ENCODE results near the gene PHLDB1.

Gene PHLDB1

GRCh38 chr11:118620529-118621070, 13.2 kb downstream of the PHLDB1 start:
- no peak for TF ChIP-seq CTCF (IDR thresholded peaks at IDR 0.05; ENCODE audit: low read depth, low read length)
- peak overlapping the region; percentile 84 for H3K4me3 ChIP-seq (ENCODE audit: low read depth, low read length)

- TF ChIP-seq CTCF (IDR thresholded peaks at IDR 0.05; ENCODE audit: low read depth, low read length) = no peak
- H3K4me3 ChIP-seq (ENCODE audit: low read depth, low read length) = peak overlapping the region; percentile 84
Measured at GRCh38 chr11:118621071-118621783, 13.8 kb downstream of the PHLDB1 start.

GRCh38 chr11:118621784-118622375, 14.5 kb downstream of the PHLDB1 start:
- H3K4me3 ChIP-seq (ENCODE audit: low read depth, low read length) = peak overlapping the region; percentile 84
- TF ChIP-seq CTCF (IDR thresholded peaks at IDR 0.05; ENCODE audit: low read depth, low read length) = no peak

GRCh38 chr11:118622376-118623268, 15.2 kb downstream of the PHLDB1 start:
- peak overlapping the region; percentile 84 for H3K4me3 ChIP-seq (ENCODE audit: low read depth, low read length)

GRCh38 chr11:118623269-118623655, 15.8 kb downstream of the PHLDB1 start:
- TF ChIP-seq CTCF (IDR thresholded peaks at IDR 0.05; ENCODE audit: low read depth, low read length) = no peak
- peak overlapping the region; percentile 84; the same call in 1 of the 2 replicates for H3K4me3 ChIP-seq (ENCODE audit: low read depth, low read length)

More at GRCh38 chr11:118622376-118623268, 15.2 kb downstream of the PHLDB1 start:
- TF ChIP-seq CTCF (IDR thresholded peaks at IDR 0.05; ENCODE audit: low read depth, low read length) = no peak

GRCh38 chr11:118625036-118625690, 17.7 kb downstream of the PHLDB1 start:
- H3K4me3 ChIP-seq (ENCODE audit: low read depth, low read length) = no peak overlapping the region
- no peak for TF ChIP-seq CTCF (IDR thresholded peaks at IDR 0.05; ENCODE audit: low read depth, low read length)
